Body of pancreas (tissue), 4 donors: Measurements from ENCODE around the gene PLA2G2C. TPM values are rescaled to one million over a fixed set of nuclear protein-coding genes. Genes with fewer than 3 reads are reported as not detected.
A peak's percentile ranks its signal among the peaks of the same experiment; 100 is the strongest.
"Not testable (repeated sequence)": the region's sequence is repeated elsewhere in the genome, so short reads cannot be mapped to it uniquely, and the experiment has no call there.

Experiments
- ATAC-seq: fragments of 150-250 bp; one replicate; pipeline ENCODE4 v1.9.1; 2016
- DNase-seq, 4 donors: peaks; one replicate each; pipeline ENCODE4 v3.0.0-alpha.2; 2019
- H3K27ac ChIP-seq, 4 donors: fragments of 200-600 bp; sonication (generic); 1 replicate in 3 of 4; 2 replicates in 1 of 4; pipeline versions ENCODE4 v1.5.1 to v1.6.1; 2016 to 2019; ENCODE audit warnings: mild to moderate bottlenecking in 1 of 4, mixed read lengths in 1 of 4, moderate library complexity in 1 of 4
- H3K27me3 ChIP-seq, 2 donors: fragments of 200-600 bp; sonication (generic); one replicate each; pipeline ENCODE4 v1.6.0; 2016; ENCODE audit warnings: mild to moderate bottlenecking in 1 of 2
- H3K36me3 ChIP-seq, 2 donors: fragments of 200-600 bp; sonication (generic); replicated peaks in 1 of 2; 2 replicates each; pipeline ENCODE4 v1.5.1; 2016; ENCODE audit warnings: low read depth in 2 of 2; ENCODE audit not compliant: insufficient read depth in 1 of 2
- H3K4me1 ChIP-seq: fragments of 200-600 bp; sonication (generic); one replicate; pipeline ENCODE4 v1.6.0; 2016
- H3K4me3 ChIP-seq, 2 donors: fragments of 200-600 bp; sonication (generic); 1 replicate in 1 of 2; 2 replicates in 1 of 2; pipeline ENCODE4 v1.5.1; 2016 to 2019
- H3K9me3 ChIP-seq, 3 donors: fragments of 200-600 bp; sonication (generic); 1 replicate in 2 of 3; 2 replicates in 1 of 3; pipeline ENCODE4 v1.5.1; 2016
- POLR2A ChIP-seq, 3 donors: fragments of 450-650 bp; IDR thresholded peaks; one replicate each; pipeline ENCODE4 v1.6.1; 2016; ENCODE audit warnings: antibody characterized with exemption in 3 of 3, mild to moderate bottlenecking in 2 of 3
- WGBS, 2 donors: methylation state at CpG; one replicate each; pipeline ENCODE4 v1.1.5; 2017; 5-methylcytosine and 5-hydroxymethylcytosine counted together
- intact Hi-C: fragments of 100-400 bp; cut with DNase I; formaldehyde crosslinking; loops from one replicate; pipeline ENCODE4 v1.15.1; 2023
- total RNA-seq, 2 donors: library from RNA; depleted of rRNA; stranded (reverse); fragments of >200 nt; gene quantifications; one replicate each; pipeline ENCODE4 v1.1.0, GENCODE V29; 2016
- TF ChIP-seq, protein P1 (sequence below), 7 experiments: fragments of 450-650 bp in 4 of 7; fragments of 200-600 bp in 3 of 7; sonication (generic) in 3 of 7; IDR thresholded peaks; one replicate each; pipeline ENCODE4 v1.5.1; 2016 to 2019; ENCODE audit warnings: antibody characterized with exemption in 7 of 7

Gene PLA2G2C
- total RNA-seq, 2 donors from 2014 or later = not detected

DNA sequence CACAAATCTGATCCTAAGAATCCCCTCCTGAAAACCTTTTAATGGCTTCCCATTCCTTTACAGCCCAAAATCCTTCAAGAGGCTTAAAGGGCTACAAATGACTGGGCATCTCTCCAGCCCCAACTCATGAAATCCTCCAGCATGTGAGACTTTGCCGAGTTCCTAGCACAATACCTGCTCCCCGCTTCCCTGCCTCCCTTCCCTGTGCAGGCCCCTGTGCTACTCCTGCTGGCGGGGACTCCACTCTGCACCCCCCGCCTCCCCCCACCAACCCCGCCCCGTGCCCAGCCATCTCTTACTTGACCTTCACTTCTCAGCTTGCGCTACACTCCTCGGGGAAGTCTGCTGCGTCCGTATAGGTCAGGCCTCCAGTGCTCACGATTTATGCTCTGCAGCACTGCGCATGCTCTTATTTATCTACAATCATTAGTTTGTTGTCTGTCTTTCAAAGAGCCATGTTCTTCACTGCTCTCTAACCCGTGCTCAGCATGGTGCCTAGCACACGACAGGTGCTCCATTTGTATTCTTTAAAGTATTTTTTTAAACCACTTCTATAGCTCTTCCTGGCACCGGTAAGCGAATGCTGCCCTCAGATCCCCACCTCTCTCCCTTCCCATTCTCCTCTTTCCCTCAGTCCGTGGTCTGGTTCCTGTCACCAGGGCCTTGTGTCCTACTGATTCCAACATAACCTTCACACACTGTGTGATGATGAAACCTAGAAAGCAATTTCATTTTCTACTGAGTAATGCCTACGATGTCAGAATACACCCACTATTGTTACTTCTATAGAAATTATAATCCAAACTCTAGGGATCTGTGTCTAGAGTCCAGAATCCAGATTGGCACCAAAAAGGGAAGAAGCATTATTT is 37.5 kb upstream of the PLA2G2C start:
- Histone ChIP-seq H3K4me1 (no peaks in the 10 kb centered on the region), H3K4me3 (no peak overlapping the region), H3K27ac (no peak overlapping the region), H3K36me3 (no peaks in the 10 kb centered on the region), H3K27me3 (no peaks in the 10 kb centered on the region), H3K9me3 (no peaks in the 10 kb centered on the region)
- intact Hi-C loops = no loop called here
- TF ChIP-seq, protein P1, sequence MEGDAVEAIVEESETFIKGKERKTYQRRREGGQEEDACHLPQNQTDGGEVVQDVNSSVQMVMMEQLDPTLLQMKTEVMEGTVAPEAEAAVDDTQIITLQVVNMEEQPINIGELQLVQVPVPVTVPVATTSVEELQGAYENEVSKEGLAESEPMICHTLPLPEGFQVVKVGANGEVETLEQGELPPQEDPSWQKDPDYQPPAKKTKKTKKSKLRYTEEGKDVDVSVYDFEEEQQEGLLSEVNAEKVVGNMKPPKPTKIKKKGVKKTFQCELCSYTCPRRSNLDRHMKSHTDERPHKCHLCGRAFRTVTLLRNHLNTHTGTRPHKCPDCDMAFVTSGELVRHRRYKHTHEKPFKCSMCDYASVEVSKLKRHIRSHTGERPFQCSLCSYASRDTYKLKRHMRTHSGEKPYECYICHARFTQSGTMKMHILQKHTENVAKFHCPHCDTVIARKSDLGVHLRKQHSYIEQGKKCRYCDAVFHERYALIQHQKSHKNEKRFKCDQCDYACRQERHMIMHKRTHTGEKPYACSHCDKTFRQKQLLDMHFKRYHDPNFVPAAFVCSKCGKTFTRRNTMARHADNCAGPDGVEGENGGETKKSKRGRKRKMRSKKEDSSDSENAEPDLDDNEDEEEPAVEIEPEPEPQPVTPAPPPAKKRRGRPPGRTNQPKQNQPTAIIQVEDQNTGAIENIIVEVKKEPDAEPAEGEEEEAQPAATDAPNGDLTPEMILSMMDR (IDR thresholded peaks at IDR 0.05) = no peak
- TF ChIP-seq POLR2A (IDR thresholded peaks at IDR 0.05) = no peak
- ATAC-seq (no peak), DNase-seq (no peak)
- 20 to 34% methylated on average over 18 of the region's 18 CpGs for WGBS, 2 donors

DNA sequence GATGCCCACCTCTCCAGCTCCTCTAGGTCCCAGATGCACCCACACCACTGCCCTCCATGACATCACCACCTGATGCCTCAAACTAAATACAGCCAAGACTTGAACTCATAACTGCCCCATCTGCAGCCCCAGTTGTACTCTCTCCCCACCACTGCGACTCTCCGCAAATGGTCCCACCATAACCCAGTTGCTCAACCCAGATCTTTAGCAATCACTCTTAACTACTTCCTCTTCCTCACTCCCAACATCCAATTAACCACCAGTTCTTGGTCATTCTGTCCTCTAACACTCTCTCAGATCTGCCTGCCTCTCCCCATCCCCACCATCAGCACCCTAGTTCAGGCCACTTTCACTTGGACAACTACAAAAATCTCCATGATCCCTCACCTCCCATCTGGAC is 36.8 kb upstream of the PLA2G2C start:
- intact Hi-C loops = no loop called here
- no peak for ATAC-seq
- no peak for TF ChIP-seq POLR2A (IDR thresholded peaks at IDR 0.05)
- TF ChIP-seq, protein P1 (IDR thresholded peaks at IDR 0.05) = no peak
- WGBS, 2 donors = 93 to 100% methylated on average over 2 of the region's 2 CpGs
- Histone ChIP-seq H3K27me3 (no peaks in the 10 kb centered on the region), H3K36me3 (no peaks in the 10 kb centered on the region), H3K4me1 (no peaks in the 10 kb centered on the region), H3K27ac (no peak overlapping the region), H3K9me3 (no peaks in the 10 kb centered on the region), H3K4me3 (no peak overlapping the region)
- DNase-seq = no peak

DNA sequence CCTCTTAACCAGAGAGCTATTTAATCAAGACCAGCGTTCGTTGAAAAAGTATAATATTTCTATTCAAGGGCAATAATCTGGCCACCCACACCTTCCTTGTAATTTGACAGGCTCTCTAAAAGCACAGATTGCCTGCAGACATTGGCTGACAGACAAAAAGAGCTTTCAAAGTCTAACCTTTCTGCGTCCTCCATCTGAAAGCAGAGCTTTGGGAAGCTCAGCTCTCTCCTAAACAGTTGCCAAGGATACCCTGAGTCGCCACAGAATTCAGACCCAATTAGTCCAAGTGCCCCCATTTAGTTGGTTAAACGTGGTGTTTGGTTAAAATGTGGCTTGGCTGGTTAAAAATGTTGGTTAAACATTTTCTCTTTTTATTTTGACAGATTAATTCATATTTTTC is 33.7 kb upstream of the PLA2G2C start:
- DNase-seq (no peak), ATAC-seq (no peak)
- intact Hi-C loops = no loop called here
- no peak overlapping the region for H3K27ac ChIP-seq
- no peaks in the 10 kb centered on the region for H3K4me1 ChIP-seq
- no peaks in the 10 kb centered on the region for H3K36me3 ChIP-seq
- H3K4me3 ChIP-seq = no peak overlapping the region
- H3K9me3 ChIP-seq = no peaks in the 10 kb centered on the region
- TF ChIP-seq, protein P1 (IDR thresholded peaks at IDR 0.05) = no peak
- TF ChIP-seq POLR2A (IDR thresholded peaks at IDR 0.05) = no peak
- 42 to 47% methylated on average over 5 of the region's 5 CpGs for WGBS, 2 donors
- no peaks in the 10 kb centered on the region for H3K27me3 ChIP-seq

DNA sequence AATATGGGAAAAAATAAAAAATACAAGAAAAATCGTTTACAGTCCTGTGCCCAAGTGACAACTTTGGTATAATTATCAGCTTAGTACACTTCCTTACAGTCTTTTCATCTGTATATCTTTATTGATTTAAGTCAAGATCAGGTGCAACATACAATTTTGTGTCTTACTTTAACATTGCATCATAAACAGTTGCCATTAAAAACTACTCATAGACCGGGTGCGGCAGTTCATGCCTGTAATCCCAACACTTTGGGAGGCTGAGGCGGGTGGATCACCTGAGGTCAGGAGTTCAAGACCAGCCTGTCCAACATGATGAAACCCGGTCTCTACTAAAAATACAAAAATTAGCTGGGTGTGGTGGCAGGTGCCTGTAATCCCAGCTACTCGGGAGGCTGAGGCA is 32.7 kb upstream of the PLA2G2C start:
- not testable (repeated sequence) for H3K9me3 ChIP-seq, H3K36me3 ChIP-seq, ATAC-seq, H3K4me3 ChIP-seq, H3K27ac ChIP-seq, DNase-seq, H3K4me1 ChIP-seq, H3K27me3 ChIP-seq
- intact Hi-C loops = loop anchor here (5.0 kb wide), 1 partner anchor 273 kb away; no protein-coding TSS in a partner anchor
- 70 to 74% methylated on average over 6 of the region's 6 CpGs for WGBS, 2 donors

DNA sequence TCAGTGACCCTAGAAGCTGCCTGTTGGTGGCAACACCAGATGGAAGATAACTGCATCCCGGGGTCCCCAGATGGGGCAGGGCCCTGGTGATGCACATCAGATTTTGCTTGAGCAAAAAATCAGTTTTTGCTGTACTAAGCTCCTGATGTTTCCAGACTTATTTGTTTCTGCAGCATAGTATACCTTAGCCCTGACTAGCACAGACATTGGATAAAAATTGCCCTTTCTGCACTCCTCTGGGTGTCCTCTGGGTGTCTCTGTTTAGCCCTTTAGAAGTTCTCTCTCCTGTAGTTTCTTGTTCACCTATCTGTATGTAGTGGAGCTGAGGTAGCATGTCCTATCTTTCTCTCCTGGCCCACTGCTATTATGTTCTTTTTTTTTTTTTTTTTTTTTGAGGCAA is 30.3 kb upstream of the PLA2G2C start:
- ATAC-seq = no peak
- Histone ChIP-seq H3K36me3 (no peaks in the 10 kb centered on the region), H3K27me3 (no peaks in the 10 kb centered on the region), H3K27ac (no peak overlapping the region), H3K9me3 (no peaks in the 10 kb centered on the region), H3K4me1 (peaks cover 10% of the 10 kb centered on the region), H3K4me3 (no peak overlapping the region)
- intact Hi-C loops = loop anchor here (5.0 kb wide), 1 partner anchor 276 kb away; no protein-coding TSS in a partner anchor
- no peak for DNase-seq
- 72 to 80% methylated on average over 1 of the region's 1 CpG for WGBS, 2 donors
- TF ChIP-seq, protein P1 (IDR thresholded peaks at IDR 0.05) = peak in 3 of 7 experiments; percentile 12 to 21 (median 16)
- TF ChIP-seq POLR2A (IDR thresholded peaks at IDR 0.05) = no peak
